Testis (tissue), 3 donors: Measurements from ENCODE around the gene TCEA2. TPM values are rescaled to one million over a fixed set of nuclear protein-coding genes. Genes with fewer than 3 reads are reported as not detected.

Experiments
- DNase-seq: peaks from one replicate; pipeline ENCODE4 v3.0.0-alpha.2; 2019
- H3K27ac ChIP-seq, 2 donors: fragments of 200-600 bp; sonication (generic); one replicate each; pipeline ENCODE4 v1.5.1; 2019
- H3K27me3 ChIP-seq: fragments of 200-600 bp; sonication (generic); one replicate; pipeline ENCODE4 v1.5.1; 2019
- H3K36me3 ChIP-seq: fragments of 200-600 bp; sonication (generic); one replicate; pipeline ENCODE4 v1.5.1; 2017; ENCODE audit warnings: low read depth; ENCODE audit errors: missing control alignments
- H3K4me1 ChIP-seq: fragments of 200-600 bp; sonication (generic); one replicate; pipeline ENCODE4 v1.5.1; 2019
- H3K4me3 ChIP-seq, 2 donors: fragments of 200-600 bp; sonication (generic); one replicate each; pipeline ENCODE4 v1.5.1; 2017 to 2019
- H3K9me3 ChIP-seq: fragments of 200-600 bp; sonication (generic); one replicate; pipeline ENCODE4 v1.5.1; 2017
- POLR2A ChIP-seq: fragments of 450-650 bp; IDR thresholded peaks from one replicate; pipeline ENCODE4 v1.6.1; 2017; ENCODE audit warnings: antibody characterized with exemption, mild to moderate bottlenecking, moderate library complexity
- WGBS, 2 donors: methylation state at CpG; one replicate each; pipeline ENCODE4 v1.1.5; 2018; 5-methylcytosine and 5-hydroxymethylcytosine counted together
- intact Hi-C: fragments of 100-400 bp; cut with DNase I; formaldehyde crosslinking; loops from one replicate; pipeline ENCODE4 v1.15.1; 2023; ENCODE audit warnings: low total_unique reads
- polyA plus RNA-seq: library from polyadenylated mRNA; stranded (reverse); fragments of 350-450 nt; fragmentation: Illumina TruSeq; extraction: RNeasy Lipid Tissue Mini Kit (QIAGEN cat#74804); gene quantifications from one replicate; pipeline ENCODE4 v1.2.3, GENCODE V29; 2014; ENCODE audit warnings: low read depth, low replicate concordance; ENCODE audit not compliant: insufficient read depth
- total RNA-seq, 2 donors: library from RNA; depleted of rRNA; stranded (reverse); fragments of >200 nt; gene quantifications; one replicate each; pipeline ENCODE4 v1.2.3, GENCODE V29; 2016
- TF ChIP-seq, protein P1 (sequence below), 3 experiments: fragments of 450-650 bp in 2 of 3; fragments of 200-600 bp in 1 of 3; sonication (generic) in 1 of 3; IDR thresholded peaks; one replicate each; pipeline ENCODE4 v1.5.1; 2016 to 2019; ENCODE audit warnings: antibody characterized with exemption in 3 of 3, mild to moderate bottlenecking in 2 of 3, moderate library complexity in 1 of 3

Gene TCEA2
- total and polyA plus RNA-seq, 3 donors from 2014 or later = 94.5 to 171 (median 126) TPM

DNA sequence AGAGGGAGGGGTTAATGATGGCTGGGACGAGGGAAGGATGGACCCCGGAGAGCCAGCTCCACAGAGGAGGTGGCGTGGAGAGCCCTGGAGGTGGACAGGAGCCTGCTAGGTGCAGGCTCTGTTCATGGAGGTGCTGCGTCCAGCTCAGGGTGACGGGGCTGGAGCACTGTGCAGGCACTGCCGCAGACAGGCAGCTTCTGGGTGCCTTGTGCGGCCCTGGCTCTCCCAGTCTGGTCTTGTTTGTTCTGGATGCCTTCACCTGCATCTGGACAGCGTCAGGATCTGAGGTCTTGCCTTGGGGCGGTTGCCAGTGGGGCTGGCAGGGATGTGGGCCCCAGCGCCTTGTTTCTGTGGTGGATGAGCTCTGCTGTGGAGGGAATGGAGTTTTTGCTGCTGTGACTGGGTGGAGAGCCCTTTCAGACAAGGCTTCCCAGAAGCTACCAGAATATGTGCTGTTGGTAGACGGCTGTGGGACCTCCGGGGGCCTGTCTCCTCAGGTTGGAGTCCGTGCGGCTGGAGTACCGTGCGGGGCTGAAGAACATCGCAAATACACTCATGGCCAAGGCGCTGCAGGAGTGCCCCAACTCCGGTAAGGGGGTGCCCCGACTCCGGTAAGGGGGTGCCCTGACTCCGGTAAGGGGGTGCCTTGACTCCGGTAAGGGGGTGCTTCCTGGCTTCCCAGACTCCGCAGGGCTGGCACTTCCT is 34.9 kb upstream of the TCEA2 start:
- no peak for DNase-seq
- 88 to 91% methylated on average over 22 to 24 of the region's 24 CpGs for WGBS, 2 donors
- Histone ChIP-seq H3K36me3 (peaks cover 4% of the 10 kb centered on the region), H3K4me3 (no peak overlapping the region), H3K27ac (no peak overlapping the region), H3K4me1 (no peaks in the 10 kb centered on the region), H3K27me3 (no peaks in the 10 kb centered on the region), H3K9me3 (no peaks in the 10 kb centered on the region)
- intact Hi-C loops = no loop called here
- no peak for TF ChIP-seq POLR2A
- TF ChIP-seq, protein P1, sequence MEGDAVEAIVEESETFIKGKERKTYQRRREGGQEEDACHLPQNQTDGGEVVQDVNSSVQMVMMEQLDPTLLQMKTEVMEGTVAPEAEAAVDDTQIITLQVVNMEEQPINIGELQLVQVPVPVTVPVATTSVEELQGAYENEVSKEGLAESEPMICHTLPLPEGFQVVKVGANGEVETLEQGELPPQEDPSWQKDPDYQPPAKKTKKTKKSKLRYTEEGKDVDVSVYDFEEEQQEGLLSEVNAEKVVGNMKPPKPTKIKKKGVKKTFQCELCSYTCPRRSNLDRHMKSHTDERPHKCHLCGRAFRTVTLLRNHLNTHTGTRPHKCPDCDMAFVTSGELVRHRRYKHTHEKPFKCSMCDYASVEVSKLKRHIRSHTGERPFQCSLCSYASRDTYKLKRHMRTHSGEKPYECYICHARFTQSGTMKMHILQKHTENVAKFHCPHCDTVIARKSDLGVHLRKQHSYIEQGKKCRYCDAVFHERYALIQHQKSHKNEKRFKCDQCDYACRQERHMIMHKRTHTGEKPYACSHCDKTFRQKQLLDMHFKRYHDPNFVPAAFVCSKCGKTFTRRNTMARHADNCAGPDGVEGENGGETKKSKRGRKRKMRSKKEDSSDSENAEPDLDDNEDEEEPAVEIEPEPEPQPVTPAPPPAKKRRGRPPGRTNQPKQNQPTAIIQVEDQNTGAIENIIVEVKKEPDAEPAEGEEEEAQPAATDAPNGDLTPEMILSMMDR (IDR thresholded peaks at IDR 0.05) = no peak

DNA sequence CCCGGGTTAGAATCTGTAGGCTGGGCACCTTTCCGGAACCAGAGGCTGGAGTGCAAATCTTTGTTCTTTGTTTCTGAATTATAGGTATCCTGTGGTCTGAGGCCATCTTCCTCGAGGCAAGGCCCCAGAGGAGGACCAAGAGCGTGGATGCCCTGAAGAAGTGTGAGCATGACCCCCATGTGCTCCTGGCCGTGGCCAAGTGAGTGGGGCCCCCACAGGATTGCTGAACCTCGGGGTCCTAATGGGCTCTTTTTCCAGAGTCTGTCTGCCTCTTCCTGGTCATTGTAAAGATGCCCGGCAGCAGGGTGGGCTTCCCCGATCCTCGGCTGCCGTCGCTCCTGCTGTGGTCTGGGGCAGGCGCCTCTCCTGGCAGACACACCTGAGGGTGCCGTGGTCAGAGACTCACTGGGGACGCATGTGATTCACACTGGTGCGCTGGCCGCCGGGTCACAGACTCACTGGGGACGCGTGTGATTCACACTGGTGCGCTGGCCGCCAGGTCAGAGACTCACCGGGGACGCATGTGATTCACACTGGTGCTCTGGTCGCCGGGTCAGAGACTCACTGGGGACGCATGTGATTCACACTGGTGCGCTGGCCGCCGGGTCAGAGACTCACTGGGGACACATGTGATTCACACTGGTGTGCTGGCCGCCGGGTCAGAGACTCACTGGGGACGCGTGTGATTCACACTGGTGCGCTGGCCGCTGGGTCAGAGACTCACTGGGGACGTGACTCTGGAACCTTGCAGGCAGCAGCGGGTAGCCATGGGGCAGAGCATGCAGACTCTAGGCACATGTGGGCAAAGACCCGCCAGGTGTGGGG is 33.5 kb upstream of the TCEA2 start:
- Histone ChIP-seq H3K9me3 (no peaks in the 10 kb centered on the region), H3K27ac (no peak overlapping the region), H3K4me3 (no peak overlapping the region), H3K27me3 (no peaks in the 10 kb centered on the region), H3K4me1 (peaks cover 7% of the 10 kb centered on the region), H3K36me3 (peaks cover 4% of the 10 kb centered on the region)
- WGBS, 2 donors = 92 to 94% methylated on average over 17 to 38 of the region's 38 CpGs
- DNase-seq = no peak
- intact Hi-C loops = no loop called here
- TF ChIP-seq POLR2A = no peak

DNA sequence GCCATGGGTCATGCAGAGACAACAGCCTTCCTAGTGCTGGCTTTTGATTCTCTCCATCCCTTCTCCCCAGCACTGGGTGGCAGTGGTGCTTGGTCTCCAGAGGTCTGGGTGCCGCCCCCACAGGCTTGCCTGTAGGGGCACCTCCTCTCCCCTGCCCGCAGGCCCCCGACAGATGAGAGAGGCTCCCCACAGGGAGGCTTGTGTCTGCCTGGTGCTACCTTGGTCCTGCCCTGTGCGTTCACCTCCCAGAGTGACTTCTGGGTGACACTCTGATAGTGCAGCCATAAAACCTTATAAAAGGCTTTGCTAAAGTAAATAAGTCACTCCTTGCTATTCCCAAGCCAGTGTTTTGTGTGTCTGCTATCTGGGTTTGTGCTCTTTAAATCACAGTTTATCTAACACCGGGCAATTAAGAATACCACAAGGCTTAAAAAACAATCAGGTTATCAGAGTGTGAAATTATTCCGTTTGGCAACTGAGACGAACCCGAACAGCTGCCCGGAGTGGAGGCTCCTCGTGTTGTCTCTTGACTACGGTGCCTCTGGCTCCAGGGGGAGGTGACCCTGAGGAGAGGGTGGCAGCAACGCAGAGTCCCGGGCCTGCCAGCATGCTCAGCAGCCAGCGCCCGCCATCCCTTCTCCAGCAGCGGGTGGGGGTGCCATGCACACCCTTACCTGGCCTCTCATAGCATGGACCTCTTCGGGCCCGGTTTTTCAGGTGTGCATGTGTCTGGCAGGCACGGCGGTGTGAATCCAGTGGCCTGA is 32.4 kb upstream of the TCEA2 start:
- Histone ChIP-seq H3K9me3 (no peaks in the 10 kb centered on the region), H3K36me3 (peaks cover 4% of the 10 kb centered on the region), H3K4me1 (peaks cover 7% of the 10 kb centered on the region), H3K27ac (no peak overlapping the region), H3K4me3 (no peak overlapping the region), H3K27me3 (no peaks in the 10 kb centered on the region)
- TF ChIP-seq, protein P1 (IDR thresholded peaks at IDR 0.05) = no peak
- TF ChIP-seq POLR2A = no peak
- 86 to 91% methylated on average over 16 to 20 of the region's 20 CpGs for WGBS, 2 donors
- intact Hi-C loops = no loop called here
- no peak for DNase-seq

DNA sequence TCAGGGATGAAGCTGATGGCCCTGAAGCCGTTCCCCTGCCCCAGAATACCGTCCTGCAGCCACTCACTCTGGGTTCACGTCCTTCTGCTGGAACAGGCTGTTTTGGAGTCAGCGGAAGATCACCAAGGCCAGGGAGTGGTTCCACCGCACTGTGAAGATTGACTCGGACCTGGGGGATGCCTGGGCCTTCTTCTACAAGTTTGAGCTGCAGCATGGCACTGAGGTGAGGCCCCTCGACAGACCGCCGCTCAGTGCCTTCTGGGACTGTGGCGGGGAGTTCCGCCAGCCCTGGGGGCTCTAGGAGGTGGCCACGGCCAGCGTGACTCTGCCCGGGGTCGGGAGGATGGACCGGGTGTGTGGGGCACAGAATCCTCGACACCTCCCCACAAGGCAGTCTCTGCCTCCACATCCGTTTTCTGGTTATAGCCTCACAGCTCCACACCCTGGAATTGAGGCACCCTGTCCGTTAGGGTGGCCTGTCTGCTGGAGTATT is 31.1 kb upstream of the TCEA2 start:
- intact Hi-C loops = no loop called here
- Histone ChIP-seq H3K4me3 (no peak overlapping the region), H3K9me3 (no peaks in the 10 kb centered on the region), H3K4me1 (peaks cover 7% of the 10 kb centered on the region), H3K27ac (no peak overlapping the region), H3K27me3 (no peaks in the 10 kb centered on the region), H3K36me3 (peaks cover 3% of the 10 kb centered on the region)
- 91% methylated on average over 12 to 19 of the region's 19 CpGs for WGBS, 2 donors
- no peak for TF ChIP-seq POLR2A
- DNase-seq = no peak

DNA sequence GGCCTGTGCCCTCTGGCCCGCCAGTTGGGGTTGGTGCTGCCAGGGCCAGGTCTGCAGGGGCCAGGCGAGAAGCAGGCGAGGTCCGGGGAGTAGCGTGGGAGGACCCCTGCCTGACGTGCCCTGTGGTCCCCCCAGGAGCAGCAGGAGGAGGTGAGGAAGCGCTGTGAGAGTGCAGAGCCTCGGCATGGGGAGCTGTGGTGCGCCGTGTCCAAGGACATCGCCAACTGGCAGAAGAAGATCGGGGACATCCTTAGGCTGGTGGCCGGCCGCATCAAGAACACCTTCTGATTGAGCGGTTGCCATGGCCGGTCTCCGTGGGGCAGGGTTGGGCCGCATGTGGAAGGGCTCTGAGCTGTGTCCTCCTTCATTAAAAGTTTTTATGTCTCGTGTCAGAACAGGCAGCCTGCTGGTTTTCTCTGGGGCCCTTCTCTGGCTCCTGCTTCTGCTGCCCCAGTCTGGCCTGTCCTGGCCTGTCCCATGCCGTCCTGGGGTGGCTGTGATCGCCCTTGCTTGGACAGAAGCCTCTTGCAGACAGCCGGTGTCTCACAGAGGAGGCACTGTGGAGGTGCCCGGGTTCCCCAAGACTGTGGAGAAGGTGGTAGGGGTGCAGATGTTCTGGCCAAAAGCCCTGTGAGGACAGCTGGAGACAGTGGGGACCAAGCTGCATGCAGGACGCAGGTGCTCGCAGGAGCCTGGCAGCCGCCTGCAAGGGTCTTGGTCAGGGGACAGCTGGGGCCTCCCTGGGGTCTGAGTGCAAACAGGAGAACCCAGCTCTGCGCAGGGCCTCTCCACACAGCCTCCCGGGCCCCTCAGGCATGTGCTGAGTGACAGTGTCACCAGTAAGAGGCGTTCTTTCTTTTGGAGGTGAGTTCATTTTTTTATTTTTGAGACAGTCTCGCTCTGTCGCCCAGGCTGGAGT is 30.0 kb upstream of the TCEA2 start:
- Histone ChIP-seq H3K27me3 (no peaks in the 10 kb centered on the region), H3K9me3 (no peaks in the 10 kb centered on the region), H3K4me3 (no peak overlapping the region), H3K4me1 (peaks cover 7% of the 10 kb centered on the region), H3K27ac (no peak overlapping the region), H3K36me3 (no peaks in the 10 kb centered on the region)
- WGBS, 2 donors = 91 to 96% methylated on average over 19 to 31 of the region's 31 CpGs
- TF ChIP-seq, protein P1 (IDR thresholded peaks at IDR 0.05) = no peak
- TF ChIP-seq POLR2A = no peak
- no peak for DNase-seq
- intact Hi-C loops = no loop called here
